K562 (cell line): ENCODE measurements around the gene MGAT4C. TPM values are rescaled to one million over a fixed set of nuclear protein-coding genes. Genes with fewer than 3 reads are reported as not detected.

ENCODE experiments used
- ATAC-seq: fragments of 200-7000 bp; cut with Tn5 transposase; 3 replicates; pipeline ENCODE4 v1.9.1; 2020; ENCODE audit warnings: moderate library complexity
- BruUV-seq: library from RNA; stranded (reverse); fragments of 400-500 nt; replicated peaks from 2 replicates; lab custom pipeline; 2021; lab: Mats Ljungman, UMichigan
- CTCF ChIA-PET: fragments of 300-600 bp; formaldehyde crosslinking; extraction: SDS; loops from one replicate; lab custom pipeline; 2021; ENCODE audit warnings: low intra/inter-chr PET ratio; lab: Yijun Ruan, JAX
- POLR2A ChIA-PET: fragments of 300-600, 350-650 bp; sonication (Branson Sonifier 250); formaldehyde crosslinking; extraction: SDS; loops from one replicate; lab custom pipeline; 2021; ENCODE audit warnings: antibody characterized with exemption, inconsistent platforms; lab: Yijun Ruan, JAX
- DNase-seq, 4 experiments: peaks; one replicate each; pipeline versions ENCODE4 v3.0.0 to v3.0.0-alpha.2; 2011 to 2018; ENCODE audit warnings: low spot score in 3 of 4, mixed read lengths in 3 of 4; ENCODE audit errors: extremely low read depth in 1 of 4
- FAIRE-seq: peaks from 2 replicates; lab custom pipeline; 2011; peaks lifted over from hg19 to GRCh38; lab: Jason Lieb, UNC
- H2AFZ ChIP-seq: 2 replicates; pipeline ENCODE4 v1.6.0; 2011; ENCODE audit warnings: low read depth, low read length, control low read depth, inconsistent platforms
- H3K27ac ChIP-seq: fragments of 200-600 bp; 3 replicates; pipeline ENCODE4 v1.8.0; 2011; ENCODE audit warnings: low read depth, mild to moderate bottlenecking, control low read depth, inconsistent platforms, low read length, moderate library complexity, mixed read lengths; ENCODE audit errors: extremely low read depth
- H3K27me3 ChIP-seq, 2 experiments: fragments of 300-600 bp in 1 of 2; 2 replicates in 1 of 2; 3 replicates in 1 of 2; pipeline versions ENCODE4 v1.6.0 to v1.8.0; 2011; ENCODE audit warnings: inconsistent platforms in 2 of 2, low read length in 2 of 2, mild to moderate bottlenecking in 1 of 2, mixed read lengths in 1 of 2, moderate library complexity in 1 of 2; ENCODE audit not compliant: control insufficient read depth in 2 of 2, insufficient read depth in 2 of 2
- H3K36me3 ChIP-seq: fragments of 300-600 bp; 3 replicates; pipeline ENCODE4 v1.8.0; 2011; ENCODE audit warnings: mild to moderate bottlenecking, low read length, inconsistent platforms; ENCODE audit not compliant: control insufficient read depth, insufficient read depth
- H3K4me1 ChIP-seq, 2 experiments: fragments of 200-600 bp in 1 of 2; replicated peaks in 1 of 2; 2 replicates in 1 of 2; 3 replicates in 1 of 2; pipeline versions ENCODE4 v1.5.1 to v1.8.0; 2011; ENCODE audit warnings: inconsistent platforms in 2 of 2, low read length in 2 of 2, mild to moderate bottlenecking in 1 of 2, mixed read lengths in 1 of 2, moderate library complexity in 1 of 2; ENCODE audit not compliant: control insufficient read depth in 2 of 2, insufficient read depth in 2 of 2
- H3K4me2 ChIP-seq: 2 replicates; pipeline ENCODE4 v1.6.1; 2011; ENCODE audit warnings: low read length, control low read depth, inconsistent platforms, mixed read lengths; ENCODE audit not compliant: insufficient read depth
- H3K4me3 ChIP-seq: fragments of 200-600 bp; sonication (generic), shearing (Covaris generic); 2 replicates; pipeline ENCODE4 v1.5.1; 2016; ENCODE audit warnings: control low read depth, inconsistent platforms
- H3K79me2 ChIP-seq: fragments of 200-600 bp; 3 replicates; pipeline ENCODE4 v1.8.0; 2011; ENCODE audit warnings: low read length, inconsistent platforms; ENCODE audit not compliant: control insufficient read depth, insufficient read depth
- H3K9ac ChIP-seq, 2 experiments: 2 replicates each; pipeline versions ENCODE4 v1.6.0 to v1.6.1; 2011; ENCODE audit warnings: low read depth in 2 of 2, low read length in 2 of 2, control low read depth in 1 of 2, inconsistent platforms in 1 of 2, mild to moderate bottlenecking in 1 of 2, mixed read lengths in 1 of 2; ENCODE audit not compliant: insufficient read depth in 1 of 2
- H3K9me1 ChIP-seq: one replicate; pipeline ENCODE4 v1.6.0; 2011; ENCODE audit warnings: inconsistent platforms, mild to moderate bottlenecking, low read length, moderate library complexity; ENCODE audit not compliant: control insufficient read depth, insufficient read depth
- H3K9me3 ChIP-seq: replicated peaks from 2 replicates; pipeline ENCODE4 v1.5.1; 2011; ENCODE audit warnings: low read depth, low read length, inconsistent platforms; ENCODE audit not compliant: control insufficient read depth, insufficient read depth
- H4K20me1 ChIP-seq: replicated peaks from 2 replicates; pipeline ENCODE4 v1.6.1; 2011; ENCODE audit warnings: low read length, inconsistent platforms, mixed read lengths; ENCODE audit not compliant: control insufficient read depth, insufficient read depth
- GATAD2A ChIP-seq: fragments of 450-650 bp; IDR thresholded peaks from 2 replicates; pipeline ENCODE4 v1.6.1; 2017
- HBP1 ChIP-seq: fragments of 450-650 bp; formaldehyde crosslinking; IDR thresholded peaks from 2 replicates; pipeline ENCODE4 v1.4.0; 2022; ENCODE audit warnings: missing genetic modification characterization
- POLR2AphosphoS5 ChIP-seq: IDR thresholded peaks from 2 replicates; pipeline ENCODE4 v1.6.1; 2011; ENCODE audit warnings: mild to moderate bottlenecking, low read depth, low read length, moderate library complexity; ENCODE audit not compliant: control insufficient read depth, insufficient read depth
- POLR3A ChIP-seq: IDR thresholded peaks from 2 replicates; pipeline ENCODE4 v1.6.1; 2011; ENCODE audit warnings: borderline replicate concordance, mild to moderate bottlenecking, moderate library complexity; ENCODE audit not compliant: insufficient read length, insufficient read depth; ENCODE audit errors: extremely low read depth
- RBM34 ChIP-seq: fragments of 200-400 bp; formaldehyde crosslinking; IDR thresholded peaks from 2 replicates; pipeline ENCODE4 v1.6.1; 2018; ENCODE audit warnings: low read length, borderline replicate concordance; ENCODE audit not compliant: insufficient read depth
- RREB1 ChIP-seq: fragments of 250-450 bp; sonication (Bioruptor Pico); IDR thresholded peaks from 2 replicates; pipeline ENCODE4 v1.4.0; 2020
- SAP30 ChIP-seq: fragments of 200-600 bp; sonication (generic); IDR thresholded peaks from 2 replicates; pipeline ENCODE4 v1.6.1; 2012; ENCODE audit warnings: borderline replicate concordance, low read depth, mild to moderate bottlenecking, moderate library complexity, low read length, control low read depth, inconsistent platforms; ENCODE audit not compliant: insufficient read depth, poor library complexity, severe bottlenecking
- TAF7 ChIP-seq: fragments of 450-650 bp; IDR thresholded peaks from 2 replicates; pipeline ENCODE4 v1.6.1; 2016; ENCODE audit warnings: missing genetic modification characterization, missing compliant biosample characterization
- TEAD4 ChIP-seq, 2 experiments: sonication (generic) in 1 of 2; formaldehyde crosslinking in 1 of 2; IDR thresholded peaks; 2 replicates each; pipeline versions ENCODE4 v1.6.1 to v1.8.0; 2012 to 2022; ENCODE audit warnings: borderline replicate concordance in 1 of 2, inconsistent platforms in 1 of 2, low read length in 1 of 2, mild to moderate bottlenecking in 1 of 2, missing genetic modification reagents in 1 of 2
- ZC3H4 ChIP-seq: sonication (generic); formaldehyde crosslinking; IDR thresholded peaks from 2 replicates; pipeline ENCODE4 v1.9.0; 2021; ENCODE audit warnings: missing genetic modification reagents, borderline replicate concordance
- ZFP36 ChIP-seq: fragments of 150-350 bp; IDR thresholded peaks from 2 replicates; pipeline ENCODE4 v1.6.1; 2018; ENCODE audit warnings: low read length, low read depth; ENCODE audit not compliant: partially characterized antibody
- ZNF395 ChIP-seq: fragments of 200-800 bp; sonication (Bioruptor generic); IDR thresholded peaks from 2 replicates; pipeline ENCODE4 v1.6.1; 2017; ENCODE audit warnings: missing genetic modification characterization, missing compliant biosample characterization
- WGBS: fragments of 100-300 bp; shearing (Covaris generic); methylation state at CpG from one replicate; pipeline ENCODE4 v1.1.6; 2016; ENCODE audit warnings: low coverage, mixed read lengths; ENCODE audit not compliant: insufficient coverage; ENCODE audit errors: missing lambda C conversion rate; 5-methylcytosine and 5-hydroxymethylcytosine counted together
- in situ Hi-C: fragments of 300-500 bp; cut with MboI; formaldehyde crosslinking; loops from 4 replicates; pipeline ENCODE4 v1.15.0; 2018; ENCODE audit warnings: inconsistent platforms, mixed read lengths
- intact Hi-C: fragments of 100-400 bp; cut with micrococcal nuclease; formaldehyde crosslinking; loops from 2 replicates; pipeline ENCODE4 v1.14.2; 2022
- polyA plus RNA-seq, 8 experiments: library from polyadenylated mRNA; depleted of rRNA in 4 of 8; stranded (reverse) in 5 of 8; unstranded in 3 of 8; fragments of >200 nt; fragmentation: Nextera tagmentation in 2 of 8; fragmentation: Illumina TruSeq in 1 of 8; extraction: Ambion mirVana in 2 of 8; extraction: Trizol in 1 of 8; gene quantifications; 2 replicates each; pipeline versions ENCODE4 v1.2.1 to v1.2.3, GENCODE V29; 2011 to 2014; ENCODE audit warnings: inconsistent platforms in 1 of 8, missing spikeins in 1 of 8
- total RNA-seq, 7 experiments: library from RNA; depleted of rRNA in 6 of 7; stranded (reverse); fragments of >200 nt in 6 of 7; fragmentation: Illumina TruSeq in 2 of 7; extraction: Trizol in 2 of 7; gene quantifications; 2 replicates each; pipeline versions ENCODE4 v1.2.1 to v1.2.3, GENCODE V29; 2011 to 2021; ENCODE audit warnings: low replicate concordance in 1 of 7

Gene MGAT4C
- total and polyA plus RNA-seq, 9 of the 15 experiments (the other 6 are each of a cell fraction or from before 2014, with no cell fraction given) = not detected

- Histone ChIP-seq H3K9me1 (no peaks in the 10 kb centered on the region), H3K27me3 (no peaks in the 10 kb centered on the region), H3K4me1 (no peaks in the 10 kb centered on the region), H3K27ac (no peak overlapping the region), H3K36me3 (no peaks in the 10 kb centered on the region), H4K20me1 (no peaks in the 10 kb centered on the region), H3K79me2 (no peaks in the 10 kb centered on the region), H2AFZ (no peak overlapping the region), H3K4me3 (no peak overlapping the region), H3K9me3 (no peaks in the 10 kb centered on the region), H3K4me2 (no peak overlapping the region), H3K9ac (no peak overlapping the region)
- CTCF ChIA-PET = no interaction called here
- FAIRE-seq = no peak
- WGBS = 0% methylated on average over 2 of the region's 2 CpGs
- POLR2A ChIA-PET = no interaction called here
- in situ Hi-C loops (no loop called here), intact Hi-C loops (no loop called here)
- BruUV-seq = no TSS peak
- no peak for DNase-seq
- no peak for ATAC-seq
- TF ChIP-seq RBM34 (no peak), POLR3A (no peak), HBP1 (CRISPR knock-in tag) (no peak), ZFP36 (no peak), GATAD2A (no peak), TAF7 (no peak), SAP30 (no peak), RREB1 (CRISPR knock-in tag) (no peak), POLR2AphosphoS5 (no peak), TEAD4 (IDR thresholded peaks at IDR 0.05; ENCODE audit: low read length) (no peak), TEAD4 (CRISPR knock-in tag; IDR thresholded peaks at IDR 0.05; ENCODE audit: borderline replicate concordance) (no peak), ZNF395 (no peak), ZC3H4 (CRISPR knock-in tag) (no peak)
Observed at GRCh38 chr12:86260183-86260582, 4.0 kb upstream of the MGAT4C start.
